ENCODE measurements around the gene RFT1. TPM values are rescaled to one million over a fixed set of nuclear protein-coding genes. Genes with fewer than 3 reads are reported as not detected.

Gene RFT1
- total RNA-seq, 1 experiment from 2014 or later, result 7.3 TPM

DNA sequence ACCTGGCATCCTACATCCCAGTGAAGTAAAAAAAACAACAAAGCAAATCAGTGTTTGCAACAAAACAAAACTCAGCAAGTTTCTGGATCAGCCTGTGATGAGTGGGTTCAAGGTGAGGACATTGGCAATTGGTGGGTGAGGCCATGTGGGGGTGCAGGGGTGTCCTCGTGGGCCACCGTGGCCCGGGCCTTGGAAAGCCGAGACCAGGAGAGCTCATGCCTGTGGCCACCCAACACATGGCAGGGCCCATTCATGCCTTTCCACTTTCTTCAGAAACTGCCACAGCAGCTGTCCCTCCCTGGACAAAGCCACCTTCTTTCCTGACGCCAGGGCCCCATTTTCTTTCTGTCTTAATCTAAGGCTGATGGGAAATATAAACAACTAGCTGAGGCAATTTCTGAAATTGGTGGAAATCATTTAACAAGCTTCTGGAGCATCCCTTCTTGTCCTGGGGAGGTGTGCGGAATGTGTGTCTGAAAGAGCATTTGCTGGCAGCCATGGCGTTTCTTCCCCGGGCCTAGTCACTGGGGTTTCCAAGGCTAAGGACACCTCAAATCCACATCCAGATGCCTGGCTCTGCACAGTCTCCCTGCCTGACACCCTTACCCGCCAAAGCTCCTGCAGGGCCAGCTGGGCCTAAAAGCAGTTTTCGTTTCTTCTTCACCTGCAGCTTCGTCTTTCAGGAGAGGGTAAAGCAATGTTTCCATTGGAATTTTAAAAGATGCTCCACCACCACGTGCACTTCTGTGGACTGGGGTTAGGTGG lies 50.3 kb downstream of the RFT1 start:
- no peak for DNase-seq (ENCODE audit: low read depth)
- in situ Hi-C loops (cut with HindIII; ENCODE audit: low pct_unique_long_range_greater_than_20kb, low sequenced_read_pairs), result no loop called here

DNA sequence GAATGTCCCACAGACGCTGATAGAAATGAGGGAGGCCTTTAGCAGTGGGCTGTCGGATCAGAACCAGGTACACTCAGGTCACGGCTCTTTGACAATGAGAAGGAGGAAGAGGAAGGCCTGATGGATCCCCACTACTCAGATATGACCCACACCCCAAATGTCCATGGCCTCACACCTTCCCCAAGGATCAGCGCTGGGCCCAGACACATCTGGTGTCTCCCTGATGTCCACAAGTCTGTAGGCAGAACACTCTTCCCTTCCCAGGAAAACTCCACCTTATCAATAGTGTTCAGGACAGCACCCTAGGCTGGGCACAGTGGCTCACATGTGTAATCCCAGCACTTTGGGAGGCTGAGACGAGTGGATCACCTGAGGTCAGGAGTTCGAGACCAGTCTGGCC lies 51.1 kb downstream of the RFT1 start:
- no peak for DNase-seq (ENCODE audit: low read depth)
- in situ Hi-C loops (cut with HindIII; ENCODE audit: low pct_unique_long_range_greater_than_20kb, low sequenced_read_pairs), result no loop called here

DNA sequence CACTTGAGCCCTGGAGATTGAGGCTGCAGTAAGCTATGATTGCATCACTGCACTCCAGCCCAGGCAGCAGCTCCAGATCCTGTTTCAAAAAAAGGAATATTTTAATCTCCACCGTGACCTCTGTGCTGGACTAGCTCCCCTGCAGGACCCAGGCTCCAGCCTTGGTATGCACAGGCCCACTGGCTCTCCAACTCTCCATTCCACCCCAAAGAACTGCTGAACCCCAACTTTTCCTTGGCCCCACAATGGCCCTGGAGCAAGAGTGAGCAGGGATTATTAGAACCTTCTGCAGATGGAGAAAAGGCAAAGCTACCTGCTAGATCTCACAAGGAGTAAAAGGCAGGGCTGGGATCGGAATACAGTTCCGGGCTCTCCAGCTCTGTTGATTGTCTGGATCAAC lies 51.6 kb downstream of the RFT1 start:
- in situ Hi-C loops (cut with HindIII; ENCODE audit: low pct_unique_long_range_greater_than_20kb, low sequenced_read_pairs), result no loop called here
- no peak for DNase-seq (ENCODE audit: low read depth)

DNA sequence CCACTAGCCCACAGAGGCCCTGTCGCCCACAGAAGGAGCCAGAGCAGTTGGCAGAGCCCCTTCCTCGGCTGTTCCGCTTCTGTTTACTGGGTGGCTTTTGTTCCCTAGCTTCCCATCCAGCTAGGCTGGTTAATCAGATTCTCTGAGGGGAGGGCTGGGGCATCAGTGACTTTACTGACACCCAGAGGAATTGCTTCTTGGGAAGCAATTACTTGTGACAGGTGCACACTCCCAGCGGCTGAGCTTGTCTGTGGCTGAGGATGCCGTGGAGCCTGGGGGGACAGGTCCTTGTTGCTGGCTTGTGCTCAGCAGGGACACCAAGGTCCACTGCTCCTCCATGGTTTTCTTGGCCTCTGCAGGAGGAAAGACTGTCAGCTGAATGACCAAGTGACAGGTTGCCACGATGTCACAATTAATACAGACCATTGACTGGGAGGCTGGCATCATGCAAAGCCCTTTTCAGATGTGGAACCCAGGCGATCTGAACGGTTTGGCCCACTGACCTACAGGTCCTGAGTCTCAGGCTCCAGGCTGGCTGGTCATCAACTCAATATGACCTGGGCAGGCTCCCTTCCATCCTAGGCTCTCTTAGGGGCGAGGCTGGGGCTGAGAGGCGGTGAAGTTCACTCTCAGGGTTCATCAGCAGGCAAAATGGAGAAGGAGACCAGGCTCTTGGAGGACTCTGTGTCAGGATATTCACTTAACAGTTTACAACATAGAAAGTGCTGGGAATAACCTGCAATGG lies 52.6 kb downstream of the RFT1 start:
- no peak for DNase-seq (ENCODE audit: low read depth)
- in situ Hi-C loops (cut with HindIII; ENCODE audit: low pct_unique_long_range_greater_than_20kb, low sequenced_read_pairs), result no loop called here

DNA sequence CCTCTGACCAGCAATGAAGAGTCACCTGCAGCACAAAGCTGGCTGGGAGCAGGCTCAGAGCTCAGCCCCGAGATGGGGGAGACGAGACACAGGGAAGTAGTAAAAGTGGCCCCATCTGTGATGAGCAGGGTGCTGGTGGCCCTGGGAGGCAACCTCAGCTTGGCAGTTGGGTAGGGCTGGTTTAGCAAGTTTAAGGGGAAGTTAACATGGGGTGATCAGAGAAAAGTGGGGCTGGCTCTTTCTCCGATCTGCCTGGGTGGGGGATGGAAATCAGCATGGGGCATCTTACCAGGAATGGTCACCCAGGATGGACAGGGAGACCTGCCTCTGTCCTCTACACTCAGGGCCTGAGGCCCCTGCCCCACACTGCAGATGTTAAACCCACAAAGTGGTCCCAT lies 54.5 kb downstream of the RFT1 start:
- in situ Hi-C loops (cut with HindIII; ENCODE audit: low pct_unique_long_range_greater_than_20kb, low sequenced_read_pairs), result no loop called here

DNA sequence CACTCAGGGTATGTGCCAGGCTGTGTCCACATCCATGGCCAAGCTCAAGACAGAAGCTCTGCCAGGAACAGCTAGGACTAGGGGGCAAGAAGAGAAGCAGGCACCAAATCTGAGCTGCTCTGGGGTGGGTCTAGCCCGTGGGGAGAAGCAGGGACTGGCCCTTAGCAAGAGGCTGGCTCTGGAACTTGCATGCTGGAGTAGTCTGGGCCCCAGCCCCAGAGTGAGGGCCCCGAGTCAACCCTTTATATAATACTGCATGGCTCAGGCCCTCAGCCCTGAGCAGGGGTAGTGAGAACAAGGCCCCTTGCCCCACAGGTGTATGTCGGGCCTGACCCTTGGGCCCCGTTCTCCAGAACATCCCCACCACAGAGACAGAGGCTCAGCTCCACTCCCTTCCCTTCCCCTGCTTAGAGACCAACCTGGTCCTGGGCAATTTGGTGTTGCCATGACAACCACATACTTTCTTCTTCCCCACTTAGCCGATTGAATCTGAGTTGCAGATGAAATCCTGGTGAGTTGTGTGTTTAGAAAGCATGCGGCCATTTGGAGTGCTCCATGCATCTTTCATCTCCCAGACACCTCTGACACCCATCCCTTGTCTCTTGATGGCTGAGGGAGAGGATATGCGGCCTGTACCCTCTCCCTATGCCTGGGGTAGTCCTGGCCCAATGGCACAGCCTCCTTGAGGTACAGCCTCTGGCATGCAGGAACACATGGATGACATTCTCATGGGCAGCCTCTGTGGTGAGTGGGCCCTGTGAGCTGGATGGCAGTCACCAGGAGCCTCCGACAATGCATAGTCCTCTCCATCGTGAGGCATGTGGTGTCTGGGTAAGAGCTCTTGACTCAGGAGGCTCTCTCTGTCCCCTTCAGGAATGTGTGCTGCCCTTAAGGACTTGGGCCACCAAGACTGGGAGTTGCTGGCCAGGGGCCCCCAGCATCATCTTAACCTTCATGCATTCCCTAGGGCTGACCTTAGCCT lies 55.2 kb downstream of the RFT1 start:
- in situ Hi-C loops (cut with HindIII; ENCODE audit: low pct_unique_long_range_greater_than_20kb, low sequenced_read_pairs), result no loop called here
- no peak for DNase-seq (ENCODE audit: low read depth)

More for the DNA sequence above, 54.5 kb downstream of the RFT1 start:
- DNase-seq (ENCODE audit: low read depth), result no peak

DNA sequence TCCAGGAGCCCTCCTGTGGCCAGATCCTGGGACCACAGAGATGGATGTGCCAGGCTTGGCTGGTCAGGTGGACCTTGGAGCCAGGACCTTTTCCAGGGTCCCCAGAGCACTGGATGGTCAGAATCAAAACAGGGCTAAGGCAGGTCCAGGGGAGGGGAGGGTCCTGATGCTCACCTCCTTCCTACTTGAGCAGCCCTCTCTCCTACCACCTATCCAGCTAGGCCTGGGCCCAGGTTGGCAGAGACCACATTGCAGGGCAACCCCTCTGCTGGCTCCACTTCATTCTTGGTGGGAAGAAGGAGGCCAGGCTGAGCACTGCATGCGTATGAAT lies 55.9 kb downstream of the RFT1 start:
- in situ Hi-C loops (cut with HindIII; ENCODE audit: low pct_unique_long_range_greater_than_20kb, low sequenced_read_pairs), result no loop called here
- DNase-seq (ENCODE audit: low read depth), result no peak

DNA sequence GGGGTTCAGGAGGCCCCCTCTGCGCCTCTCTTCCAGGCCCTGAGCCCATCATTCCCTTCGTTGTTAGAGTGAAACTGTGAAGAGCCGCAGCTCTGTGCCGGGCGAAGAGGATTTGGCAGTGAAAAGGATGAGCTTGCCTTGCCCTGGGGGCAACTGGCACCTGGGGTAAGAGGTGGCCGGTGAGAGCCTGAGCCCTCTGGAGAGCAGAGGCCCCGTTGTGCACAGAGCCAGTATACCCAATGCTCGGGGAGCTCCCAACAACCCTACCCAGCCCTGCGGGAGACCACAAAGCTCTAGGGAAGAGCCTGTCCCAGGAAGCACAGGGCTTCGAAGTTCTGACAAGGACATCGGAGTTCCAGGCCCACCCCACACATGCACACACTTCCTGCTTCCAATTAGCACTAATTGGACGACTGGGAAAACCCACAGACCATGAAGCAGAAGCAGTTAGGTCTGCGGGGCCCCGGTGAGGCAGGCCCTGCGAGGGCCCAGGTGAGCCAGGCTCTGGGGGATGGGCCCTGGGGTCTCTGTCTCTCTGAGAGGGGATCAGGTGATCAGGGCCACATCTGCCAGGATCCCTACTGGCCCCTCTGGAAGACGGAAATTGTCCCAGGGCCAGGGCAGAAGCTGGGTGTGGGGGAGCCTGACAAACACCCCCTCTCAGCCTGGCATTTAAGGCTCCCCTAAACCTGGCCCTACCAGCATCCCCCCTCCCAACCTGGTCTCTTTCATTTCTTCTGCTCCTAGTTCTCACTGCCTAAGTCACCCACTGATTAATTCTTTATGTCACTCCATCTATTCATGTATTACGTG lies 56.5 kb downstream of the RFT1 start:
- no peak for DNase-seq (ENCODE audit: low read depth)
- in situ Hi-C loops (cut with HindIII; ENCODE audit: low pct_unique_long_range_greater_than_20kb, low sequenced_read_pairs), result no loop called here

DNA sequence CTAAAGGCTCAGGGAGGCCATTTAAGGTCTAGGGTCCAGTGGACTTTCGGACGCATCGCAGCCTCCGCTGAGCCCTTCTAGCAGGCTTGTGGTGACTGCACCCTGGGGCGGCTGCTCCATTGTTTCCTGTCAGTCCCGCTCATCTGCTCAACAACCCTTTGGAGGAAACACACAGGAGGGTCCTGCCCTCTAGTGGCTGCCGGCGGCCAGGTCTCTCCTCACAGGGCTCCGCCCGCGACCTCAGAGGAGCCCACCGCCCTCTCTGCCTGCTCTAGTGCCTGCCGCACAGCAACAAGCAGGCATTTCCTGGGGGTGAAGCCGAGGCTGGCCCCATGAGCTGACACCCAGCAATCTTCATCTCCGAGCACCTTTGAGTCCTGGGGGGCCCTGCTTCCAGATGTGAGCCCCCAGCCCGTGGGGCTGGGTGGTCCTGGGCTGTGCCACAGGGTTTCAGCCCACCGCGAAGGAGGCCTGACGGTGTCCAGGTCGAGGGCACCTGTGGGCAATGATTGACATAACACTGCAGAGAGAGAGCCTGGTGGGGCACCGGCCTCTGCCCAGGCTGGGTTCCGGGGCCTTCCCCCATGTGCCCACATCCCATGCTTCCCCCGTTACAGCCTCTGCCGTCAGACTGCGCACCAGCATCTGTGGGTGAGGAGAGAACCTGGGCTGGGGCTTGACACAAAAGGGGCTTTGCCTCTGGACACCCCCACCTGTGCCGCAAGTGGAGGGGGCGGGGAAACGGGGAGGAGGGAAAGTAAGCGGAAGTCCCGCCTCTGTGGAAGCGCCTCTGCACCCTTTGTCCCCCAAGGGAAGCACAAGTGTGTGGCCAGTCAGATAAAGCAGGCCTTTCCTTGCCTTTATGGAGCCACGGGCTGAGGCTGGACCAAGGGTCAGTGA lies 57.3 kb downstream of the RFT1 start:
- in situ Hi-C loops (cut with HindIII; ENCODE audit: low pct_unique_long_range_greater_than_20kb, low sequenced_read_pairs), result no loop called here

DNA sequence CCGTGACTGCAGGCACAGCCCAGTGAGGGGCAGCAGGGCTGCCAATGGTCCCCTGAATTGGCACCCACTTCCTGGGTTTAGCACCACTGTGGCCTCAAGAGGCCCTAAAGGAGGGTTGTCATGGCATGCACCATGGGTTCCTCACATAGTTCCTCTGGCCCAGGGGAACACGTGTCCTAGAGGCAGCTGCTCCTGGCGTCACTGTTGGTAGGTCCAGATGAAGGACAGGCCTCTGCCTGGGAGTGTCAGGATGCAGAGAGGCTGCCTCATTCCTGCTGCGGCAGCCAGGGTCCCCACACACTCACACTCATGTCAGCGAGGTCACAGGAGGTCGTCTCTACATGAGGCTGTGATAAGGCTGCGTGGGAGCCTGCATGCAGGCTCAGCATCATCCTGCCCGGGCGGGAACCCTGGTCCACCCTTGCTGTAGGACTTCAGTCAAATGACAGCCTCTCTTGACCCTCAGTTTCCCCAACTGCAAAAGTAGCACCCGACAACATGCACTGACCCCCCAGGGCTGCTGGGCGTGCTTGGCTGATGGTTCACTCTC lies 58.3 kb downstream of the RFT1 start:
- in situ Hi-C loops (cut with HindIII; ENCODE audit: low pct_unique_long_range_greater_than_20kb, low sequenced_read_pairs), result no loop called here
- no peak for DNase-seq (ENCODE audit: low read depth)

More for the DNA sequence above, 57.3 kb downstream of the RFT1 start:
- peak; percentile 40 for DNase-seq (ENCODE audit: low read depth)

DNA sequence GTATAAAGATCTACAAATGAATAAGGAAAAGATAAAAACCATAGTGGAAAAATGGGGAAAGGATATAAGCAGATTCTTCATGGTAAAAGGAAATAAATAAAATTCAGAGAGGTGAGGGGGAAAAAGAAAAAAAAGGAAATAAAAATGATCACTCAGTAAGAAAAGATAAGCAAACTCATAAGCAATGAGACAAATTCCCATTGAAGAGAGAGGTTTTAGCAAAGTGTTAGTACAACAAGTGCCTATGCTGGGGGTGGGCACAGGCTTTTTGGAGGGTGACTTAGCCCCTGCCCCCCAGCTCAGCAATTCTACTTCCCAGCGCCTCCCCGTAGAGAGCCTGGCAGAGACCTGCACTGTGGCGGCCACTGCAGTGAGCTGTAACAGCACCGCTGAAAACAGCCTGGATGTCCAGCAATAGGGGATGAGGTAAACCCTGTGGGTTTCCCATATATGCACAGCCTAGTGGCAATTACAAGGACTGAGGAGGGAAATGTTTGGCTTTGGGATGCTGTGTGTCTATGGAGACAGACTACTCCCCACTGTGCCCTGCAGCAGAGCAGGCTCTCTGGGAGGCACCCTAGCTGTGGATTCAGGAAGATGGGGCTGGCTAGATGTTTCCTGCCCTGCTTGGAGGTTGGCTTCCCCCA lies 60.7 kb downstream of the RFT1 start:
- no peak for DNase-seq (ENCODE audit: low read depth)
- in situ Hi-C loops (cut with HindIII; ENCODE audit: low pct_unique_long_range_greater_than_20kb, low sequenced_read_pairs), result no loop called here

DNA sequence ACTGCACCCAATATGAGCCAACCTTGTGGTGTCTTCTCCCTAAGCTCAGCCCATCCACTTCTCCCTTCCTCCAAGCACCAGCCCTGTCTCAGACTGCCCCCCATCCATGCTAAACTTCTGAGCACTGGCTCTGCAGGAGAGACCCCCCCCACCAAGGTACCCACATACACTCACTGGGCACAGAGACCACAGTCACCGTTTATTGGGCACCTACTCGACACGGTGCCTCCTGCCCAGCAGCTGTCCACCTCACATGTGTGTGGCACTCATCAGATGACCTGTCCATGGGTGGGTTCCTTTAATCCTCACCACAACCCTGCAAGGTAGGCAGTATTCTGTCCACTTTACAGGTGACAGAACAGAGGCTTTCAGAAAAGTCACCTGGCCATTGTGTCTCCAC lies 62.1 kb downstream of the RFT1 start:
- in situ Hi-C loops (cut with HindIII; ENCODE audit: low pct_unique_long_range_greater_than_20kb, low sequenced_read_pairs), result no loop called here
- DNase-seq (ENCODE audit: low read depth), result no peak

DNA sequence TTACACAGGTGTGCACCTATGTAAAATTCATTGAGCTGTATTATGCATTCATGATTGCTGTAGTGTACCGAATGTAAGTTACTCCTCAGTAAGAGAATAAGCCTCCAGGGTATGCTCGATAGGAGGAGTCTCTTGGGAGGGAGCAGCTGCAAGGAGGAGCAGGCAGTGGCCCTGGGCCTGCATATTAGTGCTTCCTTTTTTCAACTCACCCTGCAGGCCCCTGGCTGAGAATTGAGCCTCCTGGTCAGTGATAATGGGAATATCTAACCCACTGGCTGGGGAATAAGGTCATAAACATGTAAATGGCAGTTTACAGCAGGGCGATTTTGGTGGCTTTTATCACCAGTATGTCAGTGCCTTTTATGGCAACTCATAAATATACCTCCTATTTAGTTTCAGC lies 62.7 kb downstream of the RFT1 start:
- in situ Hi-C loops (cut with HindIII; ENCODE audit: low pct_unique_long_range_greater_than_20kb, low sequenced_read_pairs), result no loop called here
- no peak for DNase-seq (ENCODE audit: low read depth)

DNA sequence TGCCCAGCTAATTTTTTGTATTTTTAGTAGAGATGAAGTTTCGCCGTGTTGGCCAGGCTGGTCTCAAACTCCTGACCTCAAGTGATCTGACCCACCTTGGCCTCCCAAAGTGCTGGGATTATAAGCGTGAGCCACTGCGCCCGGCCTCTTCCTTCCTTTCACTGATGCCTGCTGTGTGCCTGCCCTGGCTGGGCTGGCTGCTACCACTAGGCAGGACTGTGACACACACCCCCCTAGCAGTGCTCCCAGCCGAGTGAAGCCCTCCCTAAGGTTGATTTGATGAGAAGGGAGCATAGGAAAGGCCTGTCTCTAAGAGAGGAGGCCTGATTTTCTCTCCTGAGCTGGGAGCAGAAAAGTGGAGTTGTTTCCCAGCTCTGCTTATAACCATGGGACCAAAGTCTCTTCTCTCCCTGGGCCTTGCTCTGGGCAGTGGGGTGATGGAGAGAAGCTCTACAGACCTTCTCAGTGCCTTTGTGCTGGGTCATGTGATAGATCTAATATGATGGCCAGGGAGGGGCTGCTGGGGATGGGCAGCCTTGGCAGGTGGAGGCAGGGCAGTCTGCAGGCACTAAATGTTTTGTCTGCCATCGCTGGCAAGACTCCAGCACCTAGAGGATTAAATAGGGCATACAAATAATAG lies 64.3 kb downstream of the RFT1 start:
- DNase-seq (ENCODE audit: low read depth), result no peak
- in situ Hi-C loops (cut with HindIII; ENCODE audit: low pct_unique_long_range_greater_than_20kb, low sequenced_read_pairs), result no loop called here

DNA sequence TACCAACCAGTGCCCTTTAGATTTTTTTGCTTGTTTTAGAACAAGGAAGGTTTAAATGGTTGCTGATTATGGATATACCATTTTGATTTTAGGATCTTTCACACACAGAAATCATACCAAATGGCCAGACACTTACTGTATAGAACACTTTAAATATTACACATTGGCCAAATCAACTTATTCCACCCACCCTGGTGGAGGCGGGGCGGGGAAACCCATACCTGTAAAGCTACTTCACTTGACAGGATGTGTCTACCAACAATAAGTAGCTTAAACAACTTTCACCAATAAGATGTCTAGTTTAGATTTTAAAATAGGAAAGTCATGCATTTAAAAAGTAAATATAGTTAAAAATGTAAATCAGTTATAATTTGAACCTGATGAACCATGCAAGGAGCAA lies 67.3 kb downstream of the RFT1 start:
- in situ Hi-C loops (cut with HindIII; ENCODE audit: low pct_unique_long_range_greater_than_20kb, low sequenced_read_pairs), result no loop called here
- DNase-seq (ENCODE audit: low read depth), result no peak

DNA sequence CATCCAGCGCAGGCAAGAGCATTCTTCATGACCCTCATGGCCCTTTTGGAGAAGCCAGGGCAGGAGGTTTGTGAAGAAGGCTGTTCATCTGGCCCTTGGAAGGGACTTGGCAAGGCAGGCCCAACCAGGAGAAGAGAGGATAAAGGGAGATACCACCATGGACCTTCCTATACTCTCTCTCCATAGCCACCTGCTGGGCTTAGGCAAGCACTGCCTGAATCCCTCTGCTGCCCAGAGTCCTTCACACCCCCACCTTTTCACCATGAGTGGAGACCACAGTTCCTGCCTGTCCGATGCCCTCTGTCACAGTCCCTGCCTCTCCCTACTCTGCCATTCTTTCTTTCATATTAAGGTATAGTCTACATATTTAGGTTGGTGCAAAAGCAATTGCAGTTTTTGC lies 73.8 kb downstream of the RFT1 start:
- in situ Hi-C loops (cut with HindIII; ENCODE audit: low pct_unique_long_range_greater_than_20kb, low sequenced_read_pairs), result no loop called here
- DNase-seq (ENCODE audit: low read depth), result no peak
